CD4-positive, alpha-beta T cell (primary cell): ENCODE data around the gene STX8. TPM values are rescaled to one million over a fixed set of nuclear protein-coding genes. Genes with fewer than 3 reads are reported as not detected.

Experiments
- ATAC-seq: fragments of 200-7000 bp; cut with Tn5 transposase; one replicate; pipeline ENCODE4 v1.10.0; 2022; ENCODE audit warnings: mild to moderate bottlenecking; ENCODE audit not compliant: poor library complexity
- CTCF ChIA-PET: fragments of 350-600 bp; sonication (Branson Sonifier 250); formaldehyde crosslinking; loops from one replicate; lab custom pipeline; 2021; ENCODE audit warnings: antibody characterized with exemption, inconsistent platforms; lab: Charles Lee
- POLR2A ChIA-PET: fragments of 350-600 bp; sonication (Branson Sonifier 250); formaldehyde crosslinking; loops from one replicate; lab custom pipeline; 2021; ENCODE audit warnings: antibody characterized with exemption, inconsistent platforms; lab: Charles Lee
- DNase-seq, 14 experiments: peaks; one replicate each; pipeline ENCODE4 v3.0.0-alpha.2; 2013 to 2020; ENCODE audit warnings: mixed read lengths in 2 of 14
- H3K27ac ChIP-seq, 2 donors: one replicate each; pipeline versions ENCODE4 v1.5.1 to v1.7.0; 2013; ENCODE audit warnings: low read length in 2 of 2, low read depth in 1 of 2, mild to moderate bottlenecking in 1 of 2
- H3K27me3 ChIP-seq, 2 experiments: 1 replicate in 1 of 2; 2 replicates in 1 of 2; pipeline versions ENCODE4 v1.6.1 to v1.7.0; 2013; ENCODE audit warnings: low read length in 2 of 2, control low read depth in 1 of 2, mild to moderate bottlenecking in 1 of 2, moderate library complexity in 1 of 2; ENCODE audit not compliant: insufficient read depth in 2 of 2, control insufficient read depth in 1 of 2
- H3K36me3 ChIP-seq: one replicate; pipeline ENCODE4 v1.6.1; 2013; ENCODE audit warnings: low read length, control low read depth; ENCODE audit not compliant: insufficient read depth
- H3K4me1 ChIP-seq: one replicate; pipeline ENCODE4 v1.6.1; 2013; ENCODE audit warnings: low read length, control low read depth; ENCODE audit not compliant: insufficient read depth
- H3K4me3 ChIP-seq: one replicate; pipeline ENCODE4 v1.5.1; 2013; ENCODE audit warnings: mild to moderate bottlenecking, low read length, moderate library complexity
- H3K9me3 ChIP-seq, 2 experiments: 1 replicate in 1 of 2; 2 replicates in 1 of 2; pipeline versions ENCODE4 v1.6.1 to v1.7.0; 2013; ENCODE audit warnings: low read length in 2 of 2, mild to moderate bottlenecking in 2 of 2, control low read depth in 1 of 2, moderate library complexity in 1 of 2; ENCODE audit not compliant: control insufficient read depth in 1 of 2, insufficient read depth in 1 of 2
- H3K27ac Mint-ChIP-seq: one replicate; pipeline ENCODE4 v1.8.0; 2020; ENCODE audit warnings: mixed read lengths
- H3K27me3 Mint-ChIP-seq: one replicate; pipeline ENCODE4 v1.8.0; 2021; ENCODE audit warnings: mixed read lengths
- H3K36me3 Mint-ChIP-seq: one replicate; pipeline ENCODE4 v1.8.0; 2021; ENCODE audit warnings: low read depth, mixed read lengths
- H3K4me1 Mint-ChIP-seq: one replicate; pipeline ENCODE4 v1.8.0; 2021; ENCODE audit warnings: low read depth, mixed read lengths
- H3K4me3 Mint-ChIP-seq: one replicate; pipeline ENCODE4 v1.8.0; 2020; ENCODE audit warnings: mild to moderate bottlenecking, mixed read lengths
- H3K9me3 Mint-ChIP-seq: one replicate; pipeline ENCODE4 v1.8.0; 2020; ENCODE audit warnings: mixed read lengths
- CTCF ChIP-seq: fragments of 200-600 bp; IDR thresholded peaks from one replicate; pipeline ENCODE4 v1.8.0; 2022; ENCODE audit warnings: antibody characterized with exemption, mild to moderate bottlenecking
- intact Hi-C, 2 experiments: fragments of 100-400 bp; cut with DNase I in 1 of 2; cut with micrococcal nuclease in 1 of 2; formaldehyde crosslinking; loops; one replicate each; pipeline versions ENCODE4 v1.15.1 to v1.9.0; 2023 to 2025; cut with DNase I, micrococcal nuclease
- total RNA-seq, 174 experiments: library from RNA in 2 of 174; stranded (reverse) in 2 of 174; gene quantifications; one replicate each; pipeline ENCODE4 v1.2.3 and lab custom pipeline; 2021 to 2026

Gene STX8
- total RNA-seq, 2 experiments from 2014 or later = 52.2 to 63.2 TPM

DNA sequence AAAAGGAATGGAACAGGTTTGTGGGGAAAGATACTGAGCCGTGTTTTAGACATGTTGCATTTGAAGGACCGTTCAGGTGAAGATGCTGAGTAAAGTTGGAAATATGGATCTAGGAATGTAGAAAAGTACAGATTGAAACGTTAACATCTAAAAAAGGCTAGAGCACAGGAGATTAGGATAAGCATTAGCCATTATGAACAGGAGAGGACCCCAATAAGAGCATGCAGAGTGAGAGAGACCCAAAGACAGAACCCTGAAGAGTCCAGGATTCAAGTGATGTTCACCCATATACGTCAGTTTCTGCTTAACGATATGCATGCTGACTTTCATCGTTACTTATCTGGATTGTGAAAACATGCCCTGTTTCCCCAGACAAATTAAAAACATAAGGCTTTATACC is 140.5 kb downstream of the STX8 start:
- CTCF ChIA-PET = no interaction called here
- H3K9me3 ChIP-seq = no peaks in the 10 kb centered on the region
- peaks cover 6% of the 10 kb centered on the region for H3K36me3 ChIP-seq
- intact Hi-C loops = no loop called here
- H3K27ac ChIP-seq = no peak overlapping the region
- Mint-ChIP-seq H3K27me3 (no peaks in the 10 kb centered on the region), H3K9me3 (no peaks in the 10 kb centered on the region), H3K36me3 (peaks cover 29% of the 10 kb centered on the region), H3K27ac (no peak overlapping the region), H3K4me3 (no peak overlapping the region), H3K4me1 (peaks cover 16% of the 10 kb centered on the region)
- POLR2A ChIA-PET = no interaction called here
- no peak overlapping the region for H3K4me3 ChIP-seq
- H3K4me1 ChIP-seq = peaks cover 5% of the 10 kb centered on the region
- DNase-seq = no peak
- ATAC-seq = no peak
- H3K27me3 ChIP-seq = no peaks in the 10 kb centered on the region
- no peak for TF ChIP-seq CTCF

GRCh38 chr17:9434642-9435057 is 141.0 kb downstream of the STX8 start:
- H3K27ac Mint-ChIP-seq = no peak overlapping the region

GRCh38 chr17:9432934-9433421 is 142.6 kb downstream of the STX8 start:
- Mint-ChIP-seq H3K9me3 (no peaks in the 10 kb centered on the region), H3K4me1 (peaks cover 16% of the 10 kb centered on the region), H3K36me3 (peaks cover 25% of the 10 kb centered on the region), H3K27me3 (no peaks in the 10 kb centered on the region), H3K27ac (no peak overlapping the region), H3K4me3 (peak overlapping the region; percentile 44)
- intact Hi-C loops = no loop called here
- Histone ChIP-seq H3K27me3 (no peaks in the 10 kb centered on the region), H3K36me3 (peaks cover 6% of the 10 kb centered on the region), H3K4me1 (peaks cover 5% of the 10 kb centered on the region), H3K4me3 (peak overlapping the region; percentile 9), H3K27ac (no peak overlapping the region), H3K9me3 (no peaks in the 10 kb centered on the region)
- no peak for DNase-seq
- ChIA-PET CTCF (no interaction called here), POLR2A (interaction anchor here (0.8 kb wide), 1 partner anchor 12 kb away, joined by 3 read pairs; no protein-coding TSS in a partner anchor)
- TF ChIP-seq CTCF = no peak
- no peak for ATAC-seq

More at GRCh38 chr17:9434642-9435057, 141.0 kb downstream of the STX8 start:
- Mint-ChIP-seq H3K4me1 (peaks cover 16% of the 10 kb centered on the region), H3K27me3 (no peaks in the 10 kb centered on the region), H3K36me3 (peaks cover 25% of the 10 kb centered on the region), H3K9me3 (no peaks in the 10 kb centered on the region), H3K4me3 (no peak overlapping the region)
- Histone ChIP-seq H3K36me3 (peaks cover 6% of the 10 kb centered on the region), H3K27ac (no peak overlapping the region), H3K4me3 (no peak overlapping the region), H3K27me3 (no peaks in the 10 kb centered on the region), H3K4me1 (peaks cover 5% of the 10 kb centered on the region), H3K9me3 (no peaks in the 10 kb centered on the region)
- CTCF ChIA-PET = no interaction called here
- DNase-seq = no peak
- no peak for ATAC-seq
- no peak for TF ChIP-seq CTCF
- intact Hi-C loops = no loop called here
- POLR2A ChIA-PET = no interaction called here
